ENCODE data around the gene RHOXF1.

DNA sequence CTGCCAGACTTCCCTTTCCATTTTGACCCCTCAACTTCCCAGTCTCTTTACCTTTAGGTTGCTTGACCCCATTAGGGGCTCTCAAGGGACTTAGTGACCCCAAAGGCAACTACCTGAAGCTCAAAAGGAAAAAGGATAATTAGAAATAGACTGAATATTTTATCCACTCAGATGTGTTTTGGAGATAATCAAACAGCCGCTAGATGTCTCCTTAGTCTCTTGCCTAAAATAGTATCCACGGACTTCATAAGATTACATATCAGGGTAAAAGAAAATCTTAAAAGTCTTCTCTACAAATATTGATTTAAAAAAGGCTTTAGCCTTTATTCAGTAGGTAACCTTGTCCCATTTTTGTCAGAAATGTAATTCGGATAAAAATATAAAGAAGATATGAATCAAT, 21.7 kb upstream of the RHOXF1 start:
- TF ChIP-seq, protein P1, sequence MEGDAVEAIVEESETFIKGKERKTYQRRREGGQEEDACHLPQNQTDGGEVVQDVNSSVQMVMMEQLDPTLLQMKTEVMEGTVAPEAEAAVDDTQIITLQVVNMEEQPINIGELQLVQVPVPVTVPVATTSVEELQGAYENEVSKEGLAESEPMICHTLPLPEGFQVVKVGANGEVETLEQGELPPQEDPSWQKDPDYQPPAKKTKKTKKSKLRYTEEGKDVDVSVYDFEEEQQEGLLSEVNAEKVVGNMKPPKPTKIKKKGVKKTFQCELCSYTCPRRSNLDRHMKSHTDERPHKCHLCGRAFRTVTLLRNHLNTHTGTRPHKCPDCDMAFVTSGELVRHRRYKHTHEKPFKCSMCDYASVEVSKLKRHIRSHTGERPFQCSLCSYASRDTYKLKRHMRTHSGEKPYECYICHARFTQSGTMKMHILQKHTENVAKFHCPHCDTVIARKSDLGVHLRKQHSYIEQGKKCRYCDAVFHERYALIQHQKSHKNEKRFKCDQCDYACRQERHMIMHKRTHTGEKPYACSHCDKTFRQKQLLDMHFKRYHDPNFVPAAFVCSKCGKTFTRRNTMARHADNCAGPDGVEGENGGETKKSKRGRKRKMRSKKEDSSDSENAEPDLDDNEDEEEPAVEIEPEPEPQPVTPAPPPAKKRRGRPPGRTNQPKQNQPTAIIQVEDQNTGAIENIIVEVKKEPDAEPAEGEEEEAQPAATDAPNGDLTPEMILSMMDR (IDR thresholded peaks at IDR 0.05) = no peak
- TF ChIP-seq NFYB (CRISPR knock-in tag; conservative IDR thresholded peaks at IDR 0.05; ENCODE audit: low read depth) (no peak), JUN (CRISPR knock-in tag; IDR thresholded peaks at IDR 0.05) (no peak), TCF7 (CRISPR knock-in tag; IDR thresholded peaks at IDR 0.05; ENCODE audit: low read depth) (no peak), ZNF263 (CRISPR knock-in tag; IDR thresholded peaks at IDR 0.05; ENCODE audit: low read depth) (no peak), SP1 (CRISPR knock-in tag; conservative IDR thresholded peaks at IDR 0.05) (no peak)
- TF ChIP-seq, protein P2, sequence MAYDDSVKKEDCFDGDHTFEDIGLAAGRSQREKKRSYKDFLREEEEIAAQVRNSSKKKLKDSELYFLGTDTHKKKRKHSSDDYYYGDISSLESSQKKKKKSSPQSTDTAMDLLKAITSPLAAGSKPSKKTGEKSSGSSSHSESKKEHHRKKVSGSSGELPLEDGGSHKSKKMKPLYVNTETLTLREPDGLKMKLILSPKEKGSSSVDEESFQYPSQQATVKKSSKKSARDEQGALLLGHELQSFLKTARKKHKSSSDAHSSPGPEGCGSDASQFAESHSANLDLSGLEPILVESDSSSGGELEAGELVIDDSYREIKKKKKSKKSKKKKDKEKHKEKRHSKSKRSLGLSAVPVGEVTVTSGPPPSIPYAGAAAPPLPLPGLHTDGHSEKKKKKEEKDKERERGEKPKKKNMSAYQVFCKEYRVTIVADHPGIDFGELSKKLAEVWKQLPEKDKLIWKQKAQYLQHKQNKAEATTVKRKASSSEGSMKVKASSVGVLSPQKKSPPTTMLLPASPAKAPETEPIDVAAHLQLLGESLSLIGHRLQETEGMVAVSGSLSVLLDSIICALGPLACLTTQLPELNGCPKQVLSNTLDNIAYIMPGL (CRISPR knock-in tag; IDR thresholded peaks at IDR 0.05) = no peak
- TF ChIP-seq, protein P3, sequence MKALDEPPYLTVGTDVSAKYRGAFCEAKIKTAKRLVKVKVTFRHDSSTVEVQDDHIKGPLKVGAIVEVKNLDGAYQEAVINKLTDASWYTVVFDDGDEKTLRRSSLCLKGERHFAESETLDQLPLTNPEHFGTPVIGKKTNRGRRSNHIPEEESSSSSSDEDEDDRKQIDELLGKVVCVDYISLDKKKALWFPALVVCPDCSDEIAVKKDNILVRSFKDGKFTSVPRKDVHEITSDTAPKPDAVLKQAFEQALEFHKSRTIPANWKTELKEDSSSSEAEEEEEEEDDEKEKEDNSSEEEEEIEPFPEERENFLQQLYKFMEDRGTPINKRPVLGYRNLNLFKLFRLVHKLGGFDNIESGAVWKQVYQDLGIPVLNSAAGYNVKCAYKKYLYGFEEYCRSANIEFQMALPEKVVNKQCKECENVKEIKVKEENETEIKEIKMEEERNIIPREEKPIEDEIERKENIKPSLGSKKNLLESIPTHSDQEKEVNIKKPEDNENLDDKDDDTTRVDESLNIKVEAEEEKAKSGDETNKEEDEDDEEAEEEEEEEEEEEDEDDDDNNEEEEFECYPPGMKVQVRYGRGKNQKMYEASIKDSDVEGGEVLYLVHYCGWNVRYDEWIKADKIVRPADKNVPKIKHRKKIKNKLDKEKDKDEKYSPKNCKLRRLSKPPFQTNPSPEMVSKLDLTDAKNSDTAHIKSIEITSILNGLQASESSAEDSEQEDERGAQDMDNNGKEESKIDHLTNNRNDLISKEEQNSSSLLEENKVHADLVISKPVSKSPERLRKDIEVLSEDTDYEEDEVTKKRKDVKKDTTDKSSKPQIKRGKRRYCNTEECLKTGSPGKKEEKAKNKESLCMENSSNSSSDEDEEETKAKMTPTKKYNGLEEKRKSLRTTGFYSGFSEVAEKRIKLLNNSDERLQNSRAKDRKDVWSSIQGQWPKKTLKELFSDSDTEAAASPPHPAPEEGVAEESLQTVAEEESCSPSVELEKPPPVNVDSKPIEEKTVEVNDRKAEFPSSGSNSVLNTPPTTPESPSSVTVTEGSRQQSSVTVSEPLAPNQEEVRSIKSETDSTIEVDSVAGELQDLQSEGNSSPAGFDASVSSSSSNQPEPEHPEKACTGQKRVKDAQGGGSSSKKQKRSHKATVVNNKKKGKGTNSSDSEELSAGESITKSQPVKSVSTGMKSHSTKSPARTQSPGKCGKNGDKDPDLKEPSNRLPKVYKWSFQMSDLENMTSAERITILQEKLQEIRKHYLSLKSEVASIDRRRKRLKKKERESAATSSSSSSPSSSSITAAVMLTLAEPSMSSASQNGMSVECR (CRISPR knock-in tag; IDR thresholded peaks at IDR 0.05; ENCODE audit: borderline replicate concordance) = no peak
- TF ChIP-seq, protein P4, sequence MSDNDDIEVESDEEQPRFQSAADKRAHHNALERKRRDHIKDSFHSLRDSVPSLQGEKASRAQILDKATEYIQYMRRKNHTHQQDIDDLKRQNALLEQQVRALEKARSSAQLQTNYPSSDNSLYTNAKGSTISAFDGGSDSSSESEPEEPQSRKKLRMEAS (CRISPR knock-in tag; IDR thresholded peaks at IDR 0.05) = no peak
